GM10266 (cell line): ENCODE measurements around the gene IQCE.

Source experiments
- DNase-seq: peaks from one replicate; pipeline ENCODE4 v3.0.0; 2012; ENCODE audit errors: extremely low spot score
- CTCF ChIP-seq: IDR thresholded peaks from 2 replicates; pipeline ENCODE4 v1.5.1; 2012; ENCODE audit warnings: mild to moderate bottlenecking, low read depth; ENCODE audit not compliant: control insufficient read depth, insufficient read depth; ENCODE audit errors: missing control alignments

IQCE gene

GRCh38 chr7:2637505-2638223 lies 78.9 kb downstream of the IQCE start:
- peak; percentile 69 for DNase-seq
- TF ChIP-seq CTCF: no peak

DNA sequence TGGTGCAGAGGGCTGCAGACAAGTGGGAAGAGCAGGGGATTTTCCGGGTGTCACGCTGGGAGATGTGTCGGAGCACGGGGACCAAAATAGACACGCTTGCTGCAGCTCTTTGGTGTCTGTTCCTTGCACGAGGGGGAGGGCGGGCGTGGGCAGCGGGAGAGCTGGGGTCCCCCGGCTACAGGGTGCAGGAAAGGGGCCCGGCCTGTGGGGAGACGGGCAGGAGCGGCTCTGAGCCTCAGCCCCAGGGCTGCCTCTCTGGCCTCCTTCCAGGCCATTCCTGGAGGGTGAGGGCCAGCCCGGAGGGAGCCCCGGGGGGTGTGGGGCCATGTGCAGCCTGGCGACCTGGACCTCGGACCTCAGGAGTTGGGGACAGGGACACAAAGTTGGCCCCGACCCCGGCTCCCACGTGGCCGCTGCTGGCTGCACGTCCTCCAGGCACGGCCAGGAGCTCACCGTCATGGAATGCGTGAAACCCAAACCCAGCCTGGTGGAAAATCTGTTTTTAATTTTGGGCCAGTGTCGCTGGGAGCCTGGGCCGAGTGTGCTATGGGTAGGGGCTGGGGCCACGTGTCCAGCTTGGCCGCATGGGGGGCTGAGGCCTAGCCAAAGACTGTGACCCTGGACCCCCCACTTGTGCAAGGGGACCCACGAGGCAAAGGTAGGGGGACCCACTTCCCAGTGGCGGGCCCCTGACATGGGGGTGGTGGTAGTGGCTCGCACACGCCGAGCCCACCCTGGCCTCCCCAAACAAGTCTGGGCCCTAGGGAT lies 79.6 kb downstream of the IQCE start:
- DNase-seq: no peak

DNA sequence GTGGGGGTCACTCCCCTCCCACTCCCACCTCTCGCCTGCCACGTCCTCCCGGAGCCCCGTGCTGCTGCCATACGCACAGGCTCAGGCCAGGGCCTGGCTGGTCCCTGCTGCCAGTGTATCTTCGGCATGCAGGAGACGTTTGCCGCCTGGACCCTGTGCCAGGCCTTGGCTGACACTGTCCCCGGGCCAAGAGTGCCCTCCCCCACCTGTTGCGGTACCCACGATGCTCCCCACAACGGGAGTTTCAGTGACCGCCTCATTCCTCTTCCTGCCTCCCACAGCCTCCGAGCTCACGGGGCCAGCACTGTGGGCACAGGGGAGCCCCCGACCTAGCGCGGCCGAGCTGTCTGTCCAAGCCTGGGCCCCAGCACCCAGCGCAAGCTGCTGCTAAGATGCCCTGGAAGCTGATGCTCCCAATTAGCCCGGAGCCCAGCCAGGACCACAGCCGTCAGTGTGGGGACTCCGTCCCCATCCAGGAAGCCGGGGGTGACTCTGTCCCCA lies 80.5 kb downstream of the IQCE start:
- TF ChIP-seq CTCF: no peak
- DNase-seq: no peak

More for the DNA sequence above, 79.6 kb downstream of the IQCE start:
- TF ChIP-seq CTCF: no peak

- TF ChIP-seq CTCF: no peak
- no peak for DNase-seq
Observed at GRCh38 chr7:2639695-2640481, 81.1 kb downstream of the IQCE start.

DNA sequence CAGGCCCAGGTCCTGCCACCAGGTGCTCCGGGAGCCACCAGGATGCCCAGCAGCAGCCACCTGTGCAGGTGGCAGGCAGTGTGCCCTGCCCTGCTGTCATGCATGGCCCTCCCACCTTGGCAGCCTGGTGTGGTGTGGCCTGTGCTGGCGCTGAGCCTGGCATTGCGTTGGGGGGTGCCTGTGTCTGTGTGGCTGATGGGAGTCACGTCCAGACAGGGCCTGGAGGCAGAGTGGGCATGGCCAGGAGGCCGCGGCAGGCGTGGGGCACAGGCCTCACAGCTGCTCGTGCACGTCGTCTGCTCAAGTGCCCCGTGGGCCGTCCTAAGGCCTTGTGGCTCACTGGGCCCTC lies 81.7 kb downstream of the IQCE start:
- no peak for DNase-seq
- TF ChIP-seq CTCF: no peak

GRCh38 chr7:2640846-2641316 lies 82.1 kb downstream of the IQCE start:
- DNase-seq: no peak
- TF ChIP-seq CTCF: no peak
